Coronary artery (tissue), 2 donors: ENCODE results near the gene PLCH2.

Experiments
- DNase-seq: peaks from one replicate; pipeline ENCODE4 v3.0.0-alpha.2; 2017; ENCODE audit warnings: low spot score
- H3K27ac ChIP-seq, 2 donors: fragments of 200-600 bp; sonication (generic); one replicate each; pipeline ENCODE4 v1.5.1; 2016 to 2019
- H3K4me3 ChIP-seq: fragments of 200-600 bp; sonication (generic); 2 replicates; pipeline ENCODE4 v1.5.1; 2016; ENCODE audit warnings: mild to moderate bottlenecking, moderate library complexity
- TF ChIP-seq, protein P1 (sequence below): fragments of 200-600 bp; sonication (generic); IDR thresholded peaks from one replicate; pipeline ENCODE4 v1.5.1; 2019; ENCODE audit warnings: antibody characterized with exemption

The PLCH2 gene

DNA sequence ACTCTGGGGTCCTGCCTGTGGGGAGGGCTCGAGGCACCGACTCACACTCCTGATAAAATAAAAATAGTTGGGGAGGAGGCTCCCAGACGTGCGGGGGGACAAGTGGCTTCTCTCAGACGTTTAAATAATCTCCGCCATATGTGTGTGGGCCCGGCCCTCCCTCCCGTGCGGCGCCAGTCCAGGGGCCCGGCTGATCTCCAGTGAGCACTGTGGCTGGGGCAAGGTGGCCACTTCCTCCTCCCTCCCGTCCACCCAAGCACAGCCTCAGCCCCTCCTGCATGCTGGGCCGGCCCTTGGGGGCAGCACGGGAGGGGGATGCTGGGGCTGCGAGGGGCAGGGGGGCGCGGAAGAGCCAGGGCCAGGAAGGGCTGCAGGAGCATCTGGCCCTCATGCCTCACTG is 4.0 kb upstream of the PLCH2 start:
- TF ChIP-seq, protein P1, sequence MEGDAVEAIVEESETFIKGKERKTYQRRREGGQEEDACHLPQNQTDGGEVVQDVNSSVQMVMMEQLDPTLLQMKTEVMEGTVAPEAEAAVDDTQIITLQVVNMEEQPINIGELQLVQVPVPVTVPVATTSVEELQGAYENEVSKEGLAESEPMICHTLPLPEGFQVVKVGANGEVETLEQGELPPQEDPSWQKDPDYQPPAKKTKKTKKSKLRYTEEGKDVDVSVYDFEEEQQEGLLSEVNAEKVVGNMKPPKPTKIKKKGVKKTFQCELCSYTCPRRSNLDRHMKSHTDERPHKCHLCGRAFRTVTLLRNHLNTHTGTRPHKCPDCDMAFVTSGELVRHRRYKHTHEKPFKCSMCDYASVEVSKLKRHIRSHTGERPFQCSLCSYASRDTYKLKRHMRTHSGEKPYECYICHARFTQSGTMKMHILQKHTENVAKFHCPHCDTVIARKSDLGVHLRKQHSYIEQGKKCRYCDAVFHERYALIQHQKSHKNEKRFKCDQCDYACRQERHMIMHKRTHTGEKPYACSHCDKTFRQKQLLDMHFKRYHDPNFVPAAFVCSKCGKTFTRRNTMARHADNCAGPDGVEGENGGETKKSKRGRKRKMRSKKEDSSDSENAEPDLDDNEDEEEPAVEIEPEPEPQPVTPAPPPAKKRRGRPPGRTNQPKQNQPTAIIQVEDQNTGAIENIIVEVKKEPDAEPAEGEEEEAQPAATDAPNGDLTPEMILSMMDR: no peak
- Histone ChIP-seq H3K4me3 (no peak overlapping the region), H3K27ac (no peak overlapping the region)
- no peak for DNase-seq

DNA sequence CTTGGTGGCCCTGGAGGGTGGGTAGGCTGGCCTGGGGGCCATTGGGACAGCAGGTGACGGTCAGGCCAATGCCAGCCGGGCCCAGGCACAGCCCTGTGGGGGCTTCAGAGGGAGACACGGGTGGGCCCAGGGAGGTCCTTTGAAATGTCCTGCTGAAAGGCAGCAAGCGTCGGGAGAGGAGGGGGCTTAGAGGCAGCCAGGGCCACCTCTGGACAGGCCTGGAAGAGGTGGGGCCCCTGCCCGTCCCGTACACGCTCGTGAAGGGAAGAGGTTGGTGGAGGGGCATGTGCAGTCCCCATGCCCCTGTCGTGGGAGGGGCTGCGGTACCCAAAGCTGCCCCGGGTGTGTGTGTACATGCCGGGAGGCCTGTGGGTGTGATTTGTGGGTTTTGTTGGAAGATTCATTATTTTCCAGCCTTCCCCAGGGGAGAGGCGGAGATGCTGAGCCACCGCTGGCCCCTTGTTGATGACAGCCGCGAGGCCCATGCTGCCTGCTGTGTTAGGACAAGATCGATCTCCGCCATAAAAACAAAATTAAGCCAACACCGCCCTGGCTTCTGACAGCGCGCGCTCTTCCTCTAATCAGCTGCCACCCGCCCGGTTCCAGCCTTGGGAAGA is 3.4 kb upstream of the PLCH2 start:
- no peak for DNase-seq
- H3K4me3 ChIP-seq: no peak overlapping the region
- H3K27ac ChIP-seq: no peak overlapping the region
- TF ChIP-seq, protein P1: no peak

DNA sequence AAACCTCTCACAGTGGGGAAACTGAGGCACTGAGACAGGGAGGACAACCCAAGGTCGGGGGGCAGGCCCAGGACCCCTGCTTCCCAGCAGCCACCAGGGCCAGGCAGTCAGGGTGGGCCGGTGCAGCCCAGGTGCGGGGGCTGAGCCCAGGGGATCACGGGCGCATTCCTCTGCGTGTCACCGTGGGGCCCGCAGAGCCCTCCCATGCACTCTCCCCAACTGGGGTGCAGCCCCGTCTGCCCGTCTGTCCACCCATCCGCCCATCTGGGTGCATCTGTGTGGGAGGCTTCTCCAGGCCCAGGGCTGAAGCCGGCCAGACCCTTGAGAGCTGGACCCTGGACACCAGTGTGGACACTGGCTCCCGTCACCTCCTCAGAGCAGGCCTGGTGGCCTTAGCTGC is 2.9 kb upstream of the PLCH2 start:
- H3K27ac ChIP-seq: no peak overlapping the region
- TF ChIP-seq, protein P1: no peak
- no peak overlapping the region for H3K4me3 ChIP-seq
- no peak for DNase-seq

DNA sequence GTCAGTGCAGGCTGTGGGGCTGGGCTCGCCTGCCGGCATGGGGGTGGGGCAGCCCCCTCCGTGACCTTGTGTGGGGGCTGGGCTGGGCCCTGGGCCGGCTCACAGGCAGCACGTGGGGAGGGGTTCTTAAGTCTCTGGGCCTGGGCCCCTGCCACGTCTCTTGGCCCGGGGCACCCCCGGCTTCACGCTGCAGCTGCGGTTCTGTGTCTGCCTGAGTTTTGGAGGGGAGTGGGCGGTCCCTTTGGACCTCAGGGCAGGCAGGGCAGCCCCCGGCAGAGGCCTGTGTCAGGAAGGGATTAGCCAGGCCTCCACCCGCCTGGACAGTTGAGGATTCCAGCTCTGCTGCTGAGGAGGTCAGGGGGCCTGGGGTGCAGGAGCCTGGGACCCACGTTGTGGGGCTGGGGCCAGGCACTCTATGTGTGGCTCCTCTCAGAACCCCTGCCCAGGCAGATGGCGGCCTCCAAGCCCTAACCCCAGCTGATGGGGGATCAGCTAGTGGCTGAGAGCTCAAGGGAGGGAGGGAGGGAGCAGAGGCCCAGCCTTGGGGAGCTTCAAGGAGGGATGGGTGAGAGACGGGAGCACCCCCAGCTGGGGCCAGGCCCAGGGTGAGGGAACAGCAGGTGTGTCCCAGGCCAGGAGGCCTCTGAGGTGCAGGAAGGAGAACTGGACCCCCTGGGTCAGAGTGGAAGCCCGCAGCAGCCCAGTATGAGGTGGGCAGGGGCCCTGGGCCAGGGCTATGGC is 1.8 kb upstream of the PLCH2 start:
- TF ChIP-seq, protein P1: no peak
- Histone ChIP-seq H3K27ac (no peak overlapping the region), H3K4me3 (no peak overlapping the region)
- no peak for DNase-seq

DNA sequence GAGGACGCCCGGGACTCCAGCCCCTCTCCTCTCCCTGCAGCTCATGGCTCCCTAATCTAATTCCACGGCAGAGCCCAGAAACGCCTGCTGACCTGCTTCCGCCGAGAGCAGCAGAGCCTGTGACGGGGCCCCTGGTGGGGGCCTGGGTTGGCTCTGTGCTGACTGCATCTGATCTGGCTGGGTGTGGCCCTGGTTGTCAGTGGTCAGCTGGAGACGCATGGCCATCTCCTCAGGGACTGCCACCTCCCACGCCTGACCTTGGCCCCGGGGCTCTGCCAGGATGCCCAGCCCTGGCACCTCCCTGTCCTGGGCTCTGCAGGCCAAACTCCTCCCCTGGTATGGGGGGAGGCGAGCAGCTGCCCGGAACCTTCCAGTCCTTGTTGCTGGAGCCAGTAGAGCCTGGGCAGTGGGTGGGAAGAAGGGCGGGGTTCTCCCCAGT is 1.1 kb upstream of the PLCH2 start:
- TF ChIP-seq, protein P1: no peak
- no peak overlapping the region for H3K27ac ChIP-seq
- H3K4me3 ChIP-seq: no peak overlapping the region
- DNase-seq: no peak

DNA sequence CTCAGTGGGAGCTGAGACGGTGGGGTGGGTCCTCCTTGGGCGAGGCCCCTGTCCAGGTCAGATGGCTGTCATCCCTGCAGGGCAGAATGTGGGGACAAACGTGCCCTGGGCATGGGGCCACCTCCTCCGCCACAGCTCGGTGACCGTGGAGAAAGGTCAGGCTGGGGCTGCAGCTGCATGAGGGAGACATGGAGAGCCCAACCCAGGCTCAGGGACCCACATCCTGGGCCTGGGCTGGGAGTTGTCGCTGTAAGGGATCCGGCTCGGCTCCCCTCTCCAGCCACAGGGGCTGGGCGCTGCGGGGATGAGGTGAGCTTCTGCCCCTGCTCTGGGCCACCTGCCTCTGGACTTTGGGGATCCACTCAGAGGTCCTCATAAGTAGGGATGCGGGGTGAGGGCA is 518 bp upstream of the PLCH2 start:
- Histone ChIP-seq H3K27ac (no peak overlapping the region), H3K4me3 (no peak overlapping the region)
- no peak for DNase-seq
- TF ChIP-seq, protein P1: no peak

DNA sequence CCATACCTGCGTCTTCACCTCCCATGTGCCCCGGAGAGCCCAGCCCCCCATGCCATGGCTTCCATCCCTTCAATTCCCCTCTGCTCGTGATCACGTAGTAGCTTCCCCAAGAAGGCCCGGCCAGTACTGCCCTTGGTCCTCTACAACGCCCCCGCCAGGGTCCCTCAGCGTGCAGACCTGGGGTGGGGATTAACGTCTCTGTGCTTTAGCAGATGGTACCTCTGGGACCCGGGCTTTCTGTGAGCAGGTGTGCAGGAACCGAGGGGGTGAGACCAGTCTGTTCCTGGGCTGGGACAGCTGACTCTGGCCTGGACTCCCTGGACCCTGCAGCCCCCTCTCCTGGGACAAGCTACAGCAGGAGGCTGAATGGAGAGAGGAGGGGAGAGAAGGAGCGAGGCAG is 1.2 kb downstream of the PLCH2 start:
- no peak overlapping the region for H3K4me3 ChIP-seq
- no peak overlapping the region for H3K27ac ChIP-seq
- DNase-seq: no peak
- TF ChIP-seq, protein P1: no peak
